IPS DF 4.7 (cell line): ENCODE results near the gene IL22RA2.
"Not testable (repeated sequence)": the region's sequence is repeated elsewhere in the genome, so short reads cannot be mapped to it uniquely, and the experiment has no call there.

Experiments used
- DNase-seq: peaks from one replicate; pipeline ENCODE4 v3.0.0-alpha.2; 2013; ENCODE audit warnings: low spot score; ENCODE audit errors: extremely low read depth

IL22RA2 gene

GRCh38 chr6:137126875-137127485 lies 46.5 kb downstream of the IL22RA2 start:
- DNase-seq: no peak

DNA sequence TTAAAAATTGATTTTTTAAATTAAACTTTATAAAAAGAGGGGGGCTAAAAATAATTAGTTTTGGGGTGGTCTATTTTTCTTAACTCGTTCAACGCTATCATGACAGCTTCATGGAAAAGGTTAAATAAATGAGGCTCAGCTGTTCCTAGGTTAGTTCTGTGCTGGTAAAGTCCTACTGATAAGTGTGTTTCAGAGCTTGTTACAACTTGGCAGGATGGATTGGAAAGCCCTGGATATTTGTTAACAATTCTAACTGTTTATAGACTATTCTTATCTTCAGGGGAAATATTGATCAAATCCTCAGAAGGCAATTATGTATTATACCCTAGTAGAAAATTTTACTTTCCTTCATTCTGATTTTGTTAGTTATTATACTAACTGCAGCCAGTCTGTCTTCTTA lies 50.4 kb downstream of the IL22RA2 start:
- no peak for DNase-seq

DNA sequence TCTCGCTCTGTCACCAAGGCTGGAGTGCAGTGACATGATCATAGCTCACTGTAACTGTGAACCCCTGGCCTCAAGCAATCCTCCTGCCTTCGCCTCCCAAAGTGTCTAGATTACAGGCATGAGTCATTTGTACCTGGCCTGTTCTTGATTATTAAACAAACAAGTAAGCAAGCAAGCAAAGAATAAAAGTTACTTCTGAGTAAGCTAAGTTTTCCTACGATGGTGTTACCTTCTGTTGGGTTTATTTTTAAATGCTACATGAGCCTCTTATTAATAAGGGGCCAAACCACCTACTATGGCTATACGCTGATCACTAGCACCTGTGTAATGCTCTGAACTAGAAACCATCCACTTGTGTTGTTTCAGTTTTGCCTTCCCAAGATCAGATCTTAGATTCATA lies 50.8 kb downstream of the IL22RA2 start:
- DNase-seq: no peak

DNA sequence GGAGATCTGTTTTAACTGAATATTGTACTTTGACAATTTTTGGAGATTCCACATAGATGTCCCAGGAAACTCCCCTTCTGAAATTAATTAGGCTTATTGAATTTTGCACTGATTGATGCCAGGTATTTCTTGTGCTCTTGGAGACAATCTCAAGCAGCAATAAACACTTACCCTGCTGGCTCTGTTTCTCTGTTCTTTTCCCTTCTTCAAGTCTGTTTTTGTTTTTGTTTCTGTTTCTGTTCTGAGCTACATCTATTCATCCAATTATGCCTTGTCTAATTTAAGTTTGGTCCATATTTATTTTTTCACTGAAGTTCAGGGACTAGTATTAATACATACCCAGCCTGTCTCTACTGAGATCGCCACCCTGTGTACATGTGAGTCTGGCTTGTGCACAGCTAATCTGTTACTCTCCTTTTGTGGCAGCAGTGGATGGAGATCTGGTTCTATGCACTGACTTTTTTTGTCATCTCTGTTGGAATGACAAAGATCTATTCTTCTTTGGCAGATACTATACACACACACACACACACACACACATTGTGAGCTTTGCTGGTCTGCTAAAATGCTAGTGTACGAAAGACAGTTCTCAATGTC lies 51.9 kb downstream of the IL22RA2 start:
- no peak for DNase-seq

DNA sequence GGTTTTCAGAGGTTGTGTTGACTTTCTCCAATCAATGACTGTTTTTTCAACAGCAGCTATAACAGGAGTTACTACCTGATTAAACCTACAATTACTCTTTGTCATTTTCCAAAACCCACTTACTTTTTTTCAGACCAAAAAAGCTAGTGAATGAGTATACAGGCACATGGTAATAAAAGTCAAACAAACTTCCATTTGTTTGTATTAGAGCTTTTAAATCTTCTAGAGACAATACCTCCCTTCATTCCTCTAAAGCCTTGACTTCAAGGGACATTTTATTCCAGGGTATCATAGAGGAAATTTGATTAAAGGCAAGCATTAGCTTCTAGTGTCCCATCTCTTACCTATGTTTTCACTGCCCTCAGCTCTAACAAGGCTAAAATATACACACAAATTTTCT lies 52.7 kb downstream of the IL22RA2 start:
- no peak for DNase-seq

DNA sequence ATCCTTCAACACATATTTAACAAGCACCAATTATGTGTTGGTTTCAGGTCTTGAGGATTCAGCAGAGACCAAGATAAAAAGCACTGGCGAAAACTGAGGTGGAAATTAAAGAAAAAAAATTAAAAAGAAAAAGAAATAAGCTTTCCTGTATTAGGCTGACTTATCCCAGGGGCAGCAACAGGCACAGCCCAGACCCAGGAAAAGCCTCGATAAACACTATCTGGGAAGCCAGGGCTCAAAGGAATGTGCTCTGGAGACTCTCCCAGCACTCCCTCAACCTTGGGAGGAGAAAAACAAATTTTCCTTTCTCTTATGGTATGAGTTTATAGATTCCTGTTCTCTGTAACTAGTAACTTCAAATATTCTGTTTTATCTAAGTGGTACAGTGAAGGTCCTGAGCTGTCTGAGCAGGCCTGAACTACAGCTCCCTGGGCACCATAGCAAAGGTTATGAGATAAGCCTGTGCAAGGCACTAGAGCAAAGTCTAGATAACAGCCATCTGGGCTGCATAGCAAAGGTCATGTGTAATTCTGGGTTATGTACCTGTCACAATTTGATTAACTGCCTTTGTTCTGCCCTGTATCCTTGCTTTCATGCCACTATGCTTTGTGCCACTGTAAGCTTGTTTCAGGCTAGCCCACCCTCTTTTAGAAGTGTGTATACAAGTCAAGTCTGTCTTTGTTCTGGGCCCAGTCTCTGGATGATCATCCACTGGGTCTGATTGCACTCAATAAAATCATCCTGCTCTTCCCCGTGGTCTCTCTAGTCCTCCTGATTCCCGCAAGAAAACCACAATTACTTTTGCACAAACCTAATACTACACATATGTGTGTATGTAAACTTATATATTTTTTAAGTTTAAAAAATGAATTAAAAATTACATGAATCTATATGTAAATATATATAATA lies 54.0 kb downstream of the IL22RA2 start:
- DNase-seq: no peak

- DNase-seq: no peak
These were observed 55.9 kb downstream of the IL22RA2 start for GRCh38 chr6:137117581-137117980.

GRCh38 chr6:137116807-137117206 lies 56.6 kb downstream of the IL22RA2 start:
- DNase-seq: no peak

DNA sequence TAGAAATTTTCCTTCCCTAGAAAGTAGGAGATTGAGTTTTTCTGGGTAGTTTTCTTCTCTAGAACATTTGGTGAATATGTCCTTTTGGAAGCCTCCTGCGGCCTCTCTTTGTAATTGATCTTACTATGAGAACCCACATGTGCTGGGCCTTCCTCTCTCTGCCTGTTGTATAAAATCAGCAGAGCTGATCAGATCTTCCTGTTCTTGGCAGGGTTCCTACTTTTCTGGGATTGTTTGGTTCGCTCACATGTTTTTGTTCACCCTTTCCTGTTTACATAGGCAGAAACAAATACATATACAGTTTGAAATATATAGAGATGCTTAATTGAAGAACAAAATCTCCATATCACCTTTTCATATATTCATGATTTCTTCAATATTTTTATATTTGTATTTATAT lies 57.8 kb downstream of the IL22RA2 start:
- no peak for DNase-seq

DNA sequence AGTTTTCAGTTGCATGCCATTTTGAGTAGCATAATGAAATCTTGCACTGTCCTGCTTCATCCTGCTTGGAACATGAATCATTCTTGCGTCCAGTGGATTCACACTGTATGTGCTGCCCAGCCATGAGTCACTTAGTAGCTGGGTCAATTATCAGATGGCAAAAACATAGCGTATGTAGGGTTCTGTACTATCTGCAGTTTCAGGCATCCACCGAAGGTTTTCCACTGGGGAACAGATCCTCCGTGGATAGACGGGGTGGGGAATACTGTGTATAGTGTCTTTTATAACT lies 61.4 kb downstream of the IL22RA2 start:
- no peak for DNase-seq

- no peak for DNase-seq
These were observed 62.0 kb downstream of the IL22RA2 start for GRCh38 chr6:137111296-137112066.

GRCh38 chr6:137107767-137108105 lies 65.7 kb downstream of the IL22RA2 start:
- DNase-seq: no peak

DNA sequence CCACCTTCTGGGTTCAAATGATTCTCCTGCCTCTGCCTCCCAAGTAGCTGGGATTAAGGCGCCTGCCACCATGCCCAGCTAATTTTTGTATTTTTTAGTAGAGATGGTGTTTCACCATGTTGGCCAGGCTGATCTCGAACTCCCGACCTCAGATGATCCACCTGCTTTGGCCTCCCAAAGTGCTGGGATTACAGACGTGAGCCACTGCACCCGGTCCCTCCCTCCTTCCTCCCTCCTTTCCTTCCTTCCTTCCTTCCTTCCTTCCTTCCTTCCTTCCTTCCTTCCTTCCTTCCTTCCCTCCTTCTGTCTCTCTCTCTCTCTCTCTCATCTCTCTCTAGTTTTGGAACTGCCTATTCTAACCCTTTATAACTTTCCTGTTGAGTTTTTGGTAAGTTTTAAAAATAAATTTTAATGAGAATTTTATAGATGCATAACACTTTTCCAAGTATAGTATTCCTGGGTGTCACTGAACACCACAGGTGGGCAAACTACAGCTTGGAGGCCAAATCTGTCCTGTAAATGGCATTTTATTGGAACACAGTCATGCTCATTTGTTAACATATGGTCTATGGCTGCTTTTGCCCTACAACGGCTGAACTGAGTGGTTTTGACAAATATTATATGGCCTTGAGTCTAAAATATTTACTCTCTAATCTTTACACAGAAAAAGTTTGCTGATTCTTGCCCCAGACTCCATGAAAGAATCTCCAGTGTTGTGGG lies 66.2 kb downstream of the IL22RA2 start:
- DNase-seq: not testable (repeated sequence)

- DNase-seq: no peak
These were observed 67.3 kb downstream of the IL22RA2 start for GRCh38 chr6:137106183-137106582.

- DNase-seq: no peak
These were observed 68.1 kb downstream of the IL22RA2 start for GRCh38 chr6:137105375-137105774.

GRCh38 chr6:137104926-137105325 lies 68.5 kb downstream of the IL22RA2 start:
- no peak for DNase-seq

DNA sequence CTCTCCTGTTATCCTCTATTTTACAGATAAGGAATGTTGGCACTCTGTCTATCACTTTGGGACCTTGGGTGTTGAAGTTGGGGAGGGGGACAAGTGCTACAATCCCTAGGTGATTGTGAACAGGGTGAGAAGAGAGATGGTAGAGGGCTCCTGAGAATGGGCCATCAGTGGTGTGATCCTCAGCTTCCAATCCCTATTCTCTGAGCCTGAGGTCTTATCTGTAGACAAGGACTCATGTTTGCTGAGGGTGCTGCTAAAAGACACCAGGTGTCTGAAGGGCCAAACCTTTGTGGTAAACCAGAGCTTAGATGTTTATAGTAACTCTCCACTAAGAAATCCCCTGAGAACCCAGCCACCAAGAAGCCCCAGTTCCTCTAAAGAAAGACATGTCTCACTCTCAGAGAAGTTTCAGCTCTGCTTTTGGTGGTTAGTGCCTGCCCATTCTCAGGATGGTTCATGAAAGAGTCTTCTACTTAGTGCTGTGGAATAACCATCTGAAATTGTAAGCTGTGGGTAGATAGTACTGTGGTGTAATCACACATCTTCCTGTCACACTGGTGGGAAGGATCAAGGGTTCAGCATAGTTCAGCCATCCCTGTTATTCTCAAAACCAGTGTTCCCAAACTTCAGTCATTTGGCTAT lies 70.5 kb downstream of the IL22RA2 start:
- DNase-seq: no peak

GRCh38 chr6:137102050-137102848 lies 71.2 kb downstream of the IL22RA2 start:
- DNase-seq: no peak

- no peak for DNase-seq
These were observed 73.6 kb downstream of the IL22RA2 start for GRCh38 chr6:137099689-137100403.
